Measurements from ENCODE around the gene ACSS2.

DNA sequence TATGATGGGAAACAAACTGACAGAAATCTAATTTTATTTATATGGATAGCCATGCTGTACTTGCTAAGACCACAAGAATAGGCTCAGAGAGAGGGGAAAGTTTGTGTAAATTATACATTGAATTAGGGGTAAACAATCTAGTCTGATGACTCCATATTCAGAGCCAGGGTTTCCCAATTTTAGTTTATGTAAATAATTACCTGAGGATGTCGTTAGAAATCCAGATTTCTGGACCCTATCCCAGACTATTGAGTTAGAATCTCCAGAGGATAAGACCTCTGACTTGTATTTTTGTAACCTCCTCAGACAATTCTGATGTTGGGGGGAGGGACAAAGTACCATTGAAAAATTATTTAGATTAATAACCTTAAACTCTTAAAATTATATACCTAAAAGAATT is 18.3 kb downstream of the ACSS2 start:
- TF ChIP-seq, protein P1, sequence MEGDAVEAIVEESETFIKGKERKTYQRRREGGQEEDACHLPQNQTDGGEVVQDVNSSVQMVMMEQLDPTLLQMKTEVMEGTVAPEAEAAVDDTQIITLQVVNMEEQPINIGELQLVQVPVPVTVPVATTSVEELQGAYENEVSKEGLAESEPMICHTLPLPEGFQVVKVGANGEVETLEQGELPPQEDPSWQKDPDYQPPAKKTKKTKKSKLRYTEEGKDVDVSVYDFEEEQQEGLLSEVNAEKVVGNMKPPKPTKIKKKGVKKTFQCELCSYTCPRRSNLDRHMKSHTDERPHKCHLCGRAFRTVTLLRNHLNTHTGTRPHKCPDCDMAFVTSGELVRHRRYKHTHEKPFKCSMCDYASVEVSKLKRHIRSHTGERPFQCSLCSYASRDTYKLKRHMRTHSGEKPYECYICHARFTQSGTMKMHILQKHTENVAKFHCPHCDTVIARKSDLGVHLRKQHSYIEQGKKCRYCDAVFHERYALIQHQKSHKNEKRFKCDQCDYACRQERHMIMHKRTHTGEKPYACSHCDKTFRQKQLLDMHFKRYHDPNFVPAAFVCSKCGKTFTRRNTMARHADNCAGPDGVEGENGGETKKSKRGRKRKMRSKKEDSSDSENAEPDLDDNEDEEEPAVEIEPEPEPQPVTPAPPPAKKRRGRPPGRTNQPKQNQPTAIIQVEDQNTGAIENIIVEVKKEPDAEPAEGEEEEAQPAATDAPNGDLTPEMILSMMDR (IDR thresholded peaks at IDR 0.05; ENCODE audit: low read length): no peak
- no peak for TF ChIP-seq EZH2 (IDR thresholded peaks at IDR 0.05; ENCODE audit: borderline replicate concordance, low read length)
